ENCODE data around the gene GALNT16. TPM values are rescaled to one million over a fixed set of nuclear protein-coding genes. Genes with fewer than 3 reads are reported as not detected.

GALNT16 gene
- polyA plus RNA-seq, 1 donor (not counting 4 experiments of a cell fraction or from before 2014, with no cell fraction given), result not detected

- DNase-seq (ENCODE audit: low read depth, low spot score) (no peak), FAIRE-seq (no peak)
- H4K20me1 ChIP-seq (ENCODE audit: control insufficient read depth, extremely low read depth, insufficient read depth, low read length), result no peaks in the 10 kb centered on the region
- H3K9me1 ChIP-seq (ENCODE audit: control insufficient read depth, extremely low read depth, insufficient read depth, low read length), result no peaks in the 10 kb centered on the region
- dilution Hi-C loops (cut with MboI; ENCODE audit: extremely low pct_ligation_motif_present, low sequenced_read_pairs), result no loop called here
- no peaks in the 10 kb centered on the region for H3K36me3 ChIP-seq (ENCODE audit: control insufficient read depth in 2 of 2, extremely low read depth in 1 of 2, insufficient read depth in 2 of 2, low read length in 2 of 2)
- H3K4me1 ChIP-seq (ENCODE audit: control insufficient read depth, extremely low read depth, insufficient read depth, low read length), result no peaks in the 10 kb centered on the region
- no peak overlapping the region for H2AFZ ChIP-seq (ENCODE audit: control insufficient read depth, low read length)
- H3K4me2 ChIP-seq (ENCODE audit: control insufficient read depth, extremely low read depth, insufficient read depth, low read depth, low read length), result no peak overlapping the region
- TF ChIP-seq, protein P1, sequence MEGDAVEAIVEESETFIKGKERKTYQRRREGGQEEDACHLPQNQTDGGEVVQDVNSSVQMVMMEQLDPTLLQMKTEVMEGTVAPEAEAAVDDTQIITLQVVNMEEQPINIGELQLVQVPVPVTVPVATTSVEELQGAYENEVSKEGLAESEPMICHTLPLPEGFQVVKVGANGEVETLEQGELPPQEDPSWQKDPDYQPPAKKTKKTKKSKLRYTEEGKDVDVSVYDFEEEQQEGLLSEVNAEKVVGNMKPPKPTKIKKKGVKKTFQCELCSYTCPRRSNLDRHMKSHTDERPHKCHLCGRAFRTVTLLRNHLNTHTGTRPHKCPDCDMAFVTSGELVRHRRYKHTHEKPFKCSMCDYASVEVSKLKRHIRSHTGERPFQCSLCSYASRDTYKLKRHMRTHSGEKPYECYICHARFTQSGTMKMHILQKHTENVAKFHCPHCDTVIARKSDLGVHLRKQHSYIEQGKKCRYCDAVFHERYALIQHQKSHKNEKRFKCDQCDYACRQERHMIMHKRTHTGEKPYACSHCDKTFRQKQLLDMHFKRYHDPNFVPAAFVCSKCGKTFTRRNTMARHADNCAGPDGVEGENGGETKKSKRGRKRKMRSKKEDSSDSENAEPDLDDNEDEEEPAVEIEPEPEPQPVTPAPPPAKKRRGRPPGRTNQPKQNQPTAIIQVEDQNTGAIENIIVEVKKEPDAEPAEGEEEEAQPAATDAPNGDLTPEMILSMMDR (optimal IDR thresholded peaks at IDR 0.05 in 1 of 3, IDR thresholded peaks at IDR 0.05 in 1 of 3, conservative IDR thresholded peaks at IDR 0.05 in 1 of 3; ENCODE audit: extremely low read depth in 1 of 3, insufficient read depth in 2 of 3, low read length in 3 of 3), result no peak
- TF ChIP-seq EZH2 (IDR thresholded peaks at IDR 0.05; ENCODE audit: low read length), result no peak
- H3K9me3 ChIP-seq (ENCODE audit: control insufficient read depth, low read depth, low read length), result no peaks in the 10 kb centered on the region
- no peak overlapping the region for H3K9ac ChIP-seq (ENCODE audit: control insufficient read depth, extremely low read depth, insufficient read depth, low read length)
- H3K79me2 ChIP-seq (ENCODE audit: control insufficient read depth, insufficient read depth, low read length), result no peaks in the 10 kb centered on the region
- H3K27ac ChIP-seq (ENCODE audit: control insufficient read depth, insufficient read depth, low read length), result no peak overlapping the region
- H3K4me3 ChIP-seq (ENCODE audit: control insufficient read depth in 2 of 3, extremely low read depth in 1 of 3, insufficient read depth in 2 of 3, low read depth in 1 of 3, low read length in 3 of 3), result no peak overlapping the region
- H3K27me3 ChIP-seq (ENCODE audit: control insufficient read depth, extremely low read depth, insufficient read depth, low read length), result peaks cover 9% of the 10 kb centered on the region
Measured at GRCh38 chr14:69313176-69313575, 53.2 kb downstream of the GALNT16 start.

GRCh38 chr14:69314327-69314726 is 54.4 kb downstream of the GALNT16 start:
- TF ChIP-seq, protein P1 (optimal IDR thresholded peaks at IDR 0.05 in 1 of 3, IDR thresholded peaks at IDR 0.05 in 1 of 3, conservative IDR thresholded peaks at IDR 0.05 in 1 of 3; ENCODE audit: extremely low read depth in 1 of 3, insufficient read depth in 2 of 3, low read length in 3 of 3), result no peak
- no peak for TF ChIP-seq EZH2 (IDR thresholded peaks at IDR 0.05; ENCODE audit: low read length)
- FAIRE-seq, result no peak
- dilution Hi-C loops (cut with MboI; ENCODE audit: extremely low pct_ligation_motif_present, low sequenced_read_pairs), result no loop called here

More at GRCh38 chr14:69314327-69314726, 54.4 kb downstream of the GALNT16 start:
- no peaks in the 10 kb centered on the region for H4K20me1 ChIP-seq (ENCODE audit: control insufficient read depth, extremely low read depth, insufficient read depth, low read length)
- H3K9ac ChIP-seq (ENCODE audit: control insufficient read depth, extremely low read depth, insufficient read depth, low read length), result no peak overlapping the region
- no peaks in the 10 kb centered on the region for H3K9me3 ChIP-seq (ENCODE audit: control insufficient read depth, low read depth, low read length)
- no peak for DNase-seq (ENCODE audit: low read depth, low spot score)
- no peaks in the 10 kb centered on the region for H3K79me2 ChIP-seq (ENCODE audit: control insufficient read depth, insufficient read depth, low read length)
- H2AFZ ChIP-seq (ENCODE audit: control insufficient read depth, low read length), result no peak overlapping the region
- no peak overlapping the region for H3K27ac ChIP-seq (ENCODE audit: control insufficient read depth, insufficient read depth, low read length)
- H3K27me3 ChIP-seq (ENCODE audit: control insufficient read depth, extremely low read depth, insufficient read depth, low read length), result peaks cover 9% of the 10 kb centered on the region
- H3K4me1 ChIP-seq (ENCODE audit: control insufficient read depth, extremely low read depth, insufficient read depth, low read length), result no peaks in the 10 kb centered on the region
- no peaks in the 10 kb centered on the region for H3K36me3 ChIP-seq (ENCODE audit: control insufficient read depth in 2 of 2, extremely low read depth in 1 of 2, insufficient read depth in 2 of 2, low read length in 2 of 2)
- no peaks in the 10 kb centered on the region for H3K9me1 ChIP-seq (ENCODE audit: control insufficient read depth, extremely low read depth, insufficient read depth, low read length)
- no peak overlapping the region for H3K4me3 ChIP-seq (ENCODE audit: control insufficient read depth in 2 of 3, extremely low read depth in 1 of 3, insufficient read depth in 2 of 3, low read depth in 1 of 3, low read length in 3 of 3)
- no peak overlapping the region for H3K4me2 ChIP-seq (ENCODE audit: control insufficient read depth, extremely low read depth, insufficient read depth, low read depth, low read length)
